LNCaP clone FGC (cell line): ENCODE data around the gene BLOC1S6.

Source experiments
- DNase-seq: peaks from one replicate; pipeline ENCODE4 v3.0.0-alpha.2; 2011; ENCODE audit warnings: low read depth
- H3K4me3 ChIP-seq: 2 replicates; pipeline ENCODE4 v1.5.1; 2011; ENCODE audit warnings: mild to moderate bottlenecking, low read depth, low read length, control low read depth
- CTCF ChIP-seq: IDR thresholded peaks from 2 replicates; pipeline ENCODE4 v1.5.1; 2012; ENCODE audit warnings: mild to moderate bottlenecking; ENCODE audit not compliant: control insufficient read depth, insufficient read depth; ENCODE audit errors: extremely low read depth

BLOC1S6 gene

GRCh38 chr15:45657254-45657653 lies 70.1 kb downstream of the BLOC1S6 start:
- TF ChIP-seq CTCF = no peak
- H3K4me3 ChIP-seq = no peak overlapping the region
- DNase-seq = no peak

GRCh38 chr15:45657764-45658545 lies 70.8 kb downstream of the BLOC1S6 start:
- TF ChIP-seq CTCF = no peak
- no peak for DNase-seq
- no peak overlapping the region for H3K4me3 ChIP-seq
